ENCODE results near the gene SLC7A5. TPM values are rescaled to one million over a fixed set of nuclear protein-coding genes. Genes with fewer than 3 reads are reported as not detected.

Gene SLC7A5
- total and polyA plus RNA-seq, 2 of the 13 experiments (the other 11 are each of a cell fraction or from before 2014, with no cell fraction given), result 79.6 to 155 TPM

GRCh38 chr16:87789437-87790291, 79.6 kb downstream of the SLC7A5 start (continued):
- TF ChIP-seq, protein P1, sequence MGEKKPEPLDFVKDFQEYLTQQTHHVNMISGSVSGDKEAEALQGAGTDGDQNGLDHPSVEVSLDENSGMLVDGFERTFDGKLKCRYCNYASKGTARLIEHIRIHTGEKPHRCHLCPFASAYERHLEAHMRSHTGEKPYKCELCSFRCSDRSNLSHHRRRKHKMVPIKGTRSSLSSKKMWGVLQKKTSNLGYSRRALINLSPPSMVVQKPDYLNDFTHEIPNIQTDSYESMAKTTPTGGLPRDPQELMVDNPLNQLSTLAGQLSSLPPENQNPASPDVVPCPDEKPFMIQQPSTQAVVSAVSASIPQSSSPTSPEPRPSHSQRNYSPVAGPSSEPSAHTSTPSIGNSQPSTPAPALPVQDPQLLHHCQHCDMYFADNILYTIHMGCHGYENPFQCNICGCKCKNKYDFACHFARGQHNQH (CRISPR knock-in tag; IDR thresholded peaks at IDR 0.05), result peak; percentile 76; the same call in 1 of the 2 replicates
- TF ChIP-seq, protein P2, sequence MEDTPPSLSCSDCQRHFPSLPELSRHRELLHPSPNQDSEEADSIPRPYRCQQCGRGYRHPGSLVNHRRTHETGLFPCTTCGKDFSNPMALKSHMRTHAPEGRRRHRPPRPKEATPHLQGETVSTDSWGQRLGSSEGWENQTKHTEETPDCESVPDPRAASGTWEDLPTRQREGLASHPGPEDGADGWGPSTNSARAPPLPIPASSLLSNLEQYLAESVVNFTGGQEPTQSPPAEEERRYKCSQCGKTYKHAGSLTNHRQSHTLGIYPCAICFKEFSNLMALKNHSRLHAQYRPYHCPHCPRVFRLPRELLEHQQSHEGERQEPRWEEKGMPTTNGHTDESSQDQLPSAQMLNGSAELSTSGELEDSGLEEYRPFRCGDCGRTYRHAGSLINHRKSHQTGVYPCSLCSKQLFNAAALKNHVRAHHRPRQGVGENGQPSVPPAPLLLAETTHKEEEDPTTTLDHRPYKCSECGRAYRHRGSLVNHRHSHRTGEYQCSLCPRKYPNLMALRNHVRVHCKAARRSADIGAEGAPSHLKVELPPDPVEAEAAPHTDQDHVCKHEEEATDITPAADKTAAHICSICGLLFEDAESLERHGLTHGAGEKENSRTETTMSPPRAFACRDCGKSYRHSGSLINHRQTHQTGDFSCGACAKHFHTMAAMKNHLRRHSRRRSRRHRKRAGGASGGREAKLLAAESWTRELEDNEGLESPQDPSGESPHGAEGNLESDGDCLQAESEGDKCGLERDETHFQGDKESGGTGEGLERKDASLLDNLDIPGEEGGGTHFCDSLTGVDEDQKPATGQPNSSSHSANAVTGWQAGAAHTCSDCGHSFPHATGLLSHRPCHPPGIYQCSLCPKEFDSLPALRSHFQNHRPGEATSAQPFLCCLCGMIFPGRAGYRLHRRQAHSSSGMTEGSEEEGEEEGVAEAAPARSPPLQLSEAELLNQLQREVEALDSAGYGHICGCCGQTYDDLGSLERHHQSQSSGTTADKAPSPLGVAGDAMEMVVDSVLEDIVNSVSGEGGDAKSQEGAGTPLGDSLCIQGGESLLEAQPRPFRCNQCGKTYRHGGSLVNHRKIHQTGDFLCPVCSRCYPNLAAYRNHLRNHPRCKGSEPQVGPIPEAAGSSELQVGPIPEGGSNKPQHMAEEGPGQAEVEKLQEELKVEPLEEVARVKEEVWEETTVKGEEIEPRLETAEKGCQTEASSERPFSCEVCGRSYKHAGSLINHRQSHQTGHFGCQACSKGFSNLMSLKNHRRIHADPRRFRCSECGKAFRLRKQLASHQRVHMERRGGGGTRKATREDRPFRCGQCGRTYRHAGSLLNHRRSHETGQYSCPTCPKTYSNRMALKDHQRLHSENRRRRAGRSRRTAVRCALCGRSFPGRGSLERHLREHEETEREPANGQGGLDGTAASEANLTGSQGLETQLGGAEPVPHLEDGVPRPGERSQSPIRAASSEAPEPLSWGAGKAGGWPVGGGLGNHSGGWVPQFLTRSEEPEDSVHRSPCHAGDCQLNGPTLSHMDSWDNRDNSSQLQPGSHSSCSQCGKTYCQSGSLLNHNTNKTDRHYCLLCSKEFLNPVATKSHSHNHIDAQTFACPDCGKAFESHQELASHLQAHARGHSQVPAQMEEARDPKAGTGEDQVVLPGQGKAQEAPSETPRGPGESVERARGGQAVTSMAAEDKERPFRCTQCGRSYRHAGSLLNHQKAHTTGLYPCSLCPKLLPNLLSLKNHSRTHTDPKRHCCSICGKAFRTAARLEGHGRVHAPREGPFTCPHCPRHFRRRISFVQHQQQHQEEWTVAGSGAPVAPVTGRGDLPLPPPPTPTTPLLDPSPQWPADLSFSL (CRISPR knock-in tag; IDR thresholded peaks at IDR 0.05), result peak; percentile 27; the same call in 1 of the 2 replicates
- peak; percentile 66; the same call in 1 of the 2 replicates for TF ChIP-seq ZFP91 (CRISPR knock-in tag; IDR thresholded peaks at IDR 0.05; ENCODE audit: borderline replicate concordance)
- TF ChIP-seq TEAD3 (CRISPR knock-in tag; optimal IDR thresholded peaks at IDR 0.05; ENCODE audit: borderline replicate concordance), result peak; percentile 74
- peak; percentile 83 for TF ChIP-seq THAP11 (CRISPR knock-in tag; IDR thresholded peaks at IDR 0.05)
- TF ChIP-seq EHMT2 (IDR thresholded peaks at IDR 0.05; ENCODE audit: borderline replicate concordance, low read depth, low read length), result peak; percentile 29; the same call in 1 of the 2 replicates
- TF ChIP-seq KLF15 (CRISPR knock-in tag; IDR thresholded peaks at IDR 0.05; ENCODE audit: borderline replicate concordance), result no peak
- peak; percentile 80; the same call in 1 of the 2 replicates for TF ChIP-seq KDM5B (CRISPR knock-in tag; IDR thresholded peaks at IDR 0.05; ENCODE audit: borderline replicate concordance)
- peak; percentile 56; the same call in 1 of the 2 replicates for TF ChIP-seq UBTF (CRISPR knock-in tag; IDR thresholded peaks at IDR 0.05)
- TF ChIP-seq ZFP90 (CRISPR knock-in tag; IDR thresholded peaks at IDR 0.05; ENCODE audit: borderline replicate concordance), result peak; percentile 50
- TF ChIP-seq TMF1 (CRISPR knock-in tag; IDR thresholded peaks at IDR 0.05; ENCODE audit: low read depth), result no peak
- no peak; the same call in 1 of the 2 replicates for TF ChIP-seq ZNF879 (CRISPR knock-in tag; IDR thresholded peaks at IDR 0.05)
